ENCODE measurements around the gene MST1. TPM values are rescaled to one million over a fixed set of nuclear protein-coding genes. Genes with fewer than 3 reads are reported as not detected.

The MST1 gene
- total RNA-seq, 4 donors from 2014 or later, result 12.2 to 116 (median 15.1) TPM

DNA sequence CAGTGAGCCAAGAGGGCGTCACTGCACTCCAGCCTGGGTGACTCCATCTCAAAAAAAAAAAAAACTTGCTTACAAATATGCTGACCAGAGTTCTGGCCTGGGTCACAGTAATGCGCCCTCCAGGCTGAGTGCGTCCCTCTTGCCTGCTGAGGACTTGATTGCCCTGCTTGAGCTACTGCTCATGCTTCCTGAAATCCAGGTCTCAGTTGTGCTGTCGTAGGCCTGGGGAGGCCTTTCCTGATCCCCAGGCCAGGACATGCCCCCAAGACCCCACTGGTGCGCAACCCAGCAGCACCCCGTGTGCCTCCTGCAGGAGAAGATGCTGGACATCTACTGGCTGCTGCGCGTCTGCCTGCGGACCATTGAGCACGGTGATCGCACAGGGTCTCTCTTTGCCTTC lies 22.9 kb upstream of the MST1 start:
- WGBS, 2 donors (ENCODE audit: low coverage in 1 of 2), result 99% methylated on average over 8 of the region's 11 CpGs; no CpG with 5 or more reads in 1 of the 2 donors
- no peak for DNase-seq
- no peaks in the 10 kb centered on the region for H3K4me1 ChIP-seq
- no peak overlapping the region for H3K27ac ChIP-seq
- H3K4me3 ChIP-seq, result no peak overlapping the region
- TF ChIP-seq POLR2AphosphoS5 (IDR thresholded peaks at IDR 0.05) (no peak), EP300 (IDR thresholded peaks at IDR 0.05; ENCODE audit: low read depth) (no peak), POLR2A (IDR thresholded peaks at IDR 0.05) (no peak)
- TF ChIP-seq, protein P1, sequence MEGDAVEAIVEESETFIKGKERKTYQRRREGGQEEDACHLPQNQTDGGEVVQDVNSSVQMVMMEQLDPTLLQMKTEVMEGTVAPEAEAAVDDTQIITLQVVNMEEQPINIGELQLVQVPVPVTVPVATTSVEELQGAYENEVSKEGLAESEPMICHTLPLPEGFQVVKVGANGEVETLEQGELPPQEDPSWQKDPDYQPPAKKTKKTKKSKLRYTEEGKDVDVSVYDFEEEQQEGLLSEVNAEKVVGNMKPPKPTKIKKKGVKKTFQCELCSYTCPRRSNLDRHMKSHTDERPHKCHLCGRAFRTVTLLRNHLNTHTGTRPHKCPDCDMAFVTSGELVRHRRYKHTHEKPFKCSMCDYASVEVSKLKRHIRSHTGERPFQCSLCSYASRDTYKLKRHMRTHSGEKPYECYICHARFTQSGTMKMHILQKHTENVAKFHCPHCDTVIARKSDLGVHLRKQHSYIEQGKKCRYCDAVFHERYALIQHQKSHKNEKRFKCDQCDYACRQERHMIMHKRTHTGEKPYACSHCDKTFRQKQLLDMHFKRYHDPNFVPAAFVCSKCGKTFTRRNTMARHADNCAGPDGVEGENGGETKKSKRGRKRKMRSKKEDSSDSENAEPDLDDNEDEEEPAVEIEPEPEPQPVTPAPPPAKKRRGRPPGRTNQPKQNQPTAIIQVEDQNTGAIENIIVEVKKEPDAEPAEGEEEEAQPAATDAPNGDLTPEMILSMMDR (IDR thresholded peaks at IDR 0.05), result no peak
- in situ Hi-C loops (cut with MboI; ENCODE audit: low pct_ligation_motif_present in 1 of 4, low pct_unique_long_range_greater_than_20kb in 1 of 4, low sequenced_read_pairs in 3 of 4) (no loop called here), intact Hi-C loops (cut with DNase I; ENCODE audit: low total_unique reads) (no loop called here)
- no peaks in the 10 kb centered on the region for H3K36me3 ChIP-seq
- H3K9me3 ChIP-seq, result no peaks in the 10 kb centered on the region
- no peaks in the 10 kb centered on the region for H3K27me3 ChIP-seq

- Histone ChIP-seq H3K27ac (no peak overlapping the region), H3K27me3 (no peaks in the 10 kb centered on the region), H3K9me3 (no peaks in the 10 kb centered on the region), H3K4me1 (no peaks in the 10 kb centered on the region), H3K4me3 (no peak overlapping the region), H3K36me3 (no peaks in the 10 kb centered on the region)
- in situ Hi-C loops (cut with MboI; ENCODE audit: low pct_ligation_motif_present in 1 of 4, low pct_unique_long_range_greater_than_20kb in 1 of 4, low sequenced_read_pairs in 3 of 4), result no loop called here
- intact Hi-C loops (cut with DNase I; ENCODE audit: low total_unique reads), result no loop called here
- DNase-seq, result no peak
- TF ChIP-seq POLR2A (IDR thresholded peaks at IDR 0.05) (no peak), EP300 (IDR thresholded peaks at IDR 0.05; ENCODE audit: low read depth) (no peak), POLR2AphosphoS5 (IDR thresholded peaks at IDR 0.05) (no peak)
- TF ChIP-seq, protein P1 (IDR thresholded peaks at IDR 0.05), result no peak
- WGBS, 2 donors (ENCODE audit: low coverage in 1 of 2), result 86% methylated on average over 5 of the region's 5 CpGs; no CpG with 5 or more reads in 1 of the 2 donors
Observed at GRCh38 chr3:49711489-49711888, 22.2 kb upstream of the MST1 start.

GRCh38 chr3:49709852-49710251 lies 20.6 kb upstream of the MST1 start:
- in situ Hi-C loops (cut with MboI; ENCODE audit: low pct_ligation_motif_present in 1 of 4, low pct_unique_long_range_greater_than_20kb in 1 of 4, low sequenced_read_pairs in 3 of 4), result loop anchor here in 1 of 4 donors (10.0 kb wide), 1 partner anchor 135 kb away; no protein-coding TSS in a partner anchor
- intact Hi-C loops (cut with DNase I; ENCODE audit: low total_unique reads), result loop anchor here (10.0 kb wide), 2 partner anchors 135 to 195 kb away; partner anchors contain the start of gene MST1R
- no peaks in the 10 kb centered on the region for H3K9me3 ChIP-seq
- no peak overlapping the region for H3K27ac ChIP-seq
- no peak for DNase-seq
- H3K27me3 ChIP-seq, result no peaks in the 10 kb centered on the region
- H3K4me3 ChIP-seq, result no peak overlapping the region
- H3K4me1 ChIP-seq, result no peaks in the 10 kb centered on the region
- WGBS, 2 donors (ENCODE audit: low coverage in 1 of 2), result 96 to 97% methylated on average over 6 to 8 of the region's 8 CpGs
- TF ChIP-seq POLR2AphosphoS5 (IDR thresholded peaks at IDR 0.05) (no peak), EP300 (IDR thresholded peaks at IDR 0.05; ENCODE audit: low read depth) (no peak), POLR2A (IDR thresholded peaks at IDR 0.05) (no peak)
- TF ChIP-seq, protein P1 (IDR thresholded peaks at IDR 0.05), result no peak
- no peaks in the 10 kb centered on the region for H3K36me3 ChIP-seq

DNA sequence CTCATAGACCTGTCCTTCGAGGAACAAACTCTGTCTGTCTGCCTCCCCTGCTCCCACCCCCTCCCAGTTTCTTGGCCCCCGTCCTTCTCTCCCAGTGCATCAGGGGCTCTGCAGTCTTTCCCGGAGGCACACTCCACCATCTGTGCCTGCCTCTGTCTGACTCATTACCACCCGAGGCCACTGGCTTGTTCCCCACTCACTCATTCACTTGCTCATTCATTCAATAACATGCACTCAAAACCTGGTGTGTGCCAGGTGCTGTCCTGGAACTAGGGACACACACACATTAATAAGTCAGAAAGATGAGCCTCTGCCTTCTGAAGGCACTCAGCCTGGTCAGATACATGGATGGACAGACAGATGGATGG lies 17.8 kb upstream of the MST1 start:
- in situ Hi-C loops (cut with MboI; ENCODE audit: low pct_ligation_motif_present in 1 of 4, low pct_unique_long_range_greater_than_20kb in 1 of 4, low sequenced_read_pairs in 3 of 4) (loop anchor here in 1 of 4 donors (10.0 kb wide), 1 partner anchor 138 kb away; no protein-coding TSS in a partner anchor), intact Hi-C loops (cut with DNase I; ENCODE audit: low total_unique reads) (loop anchor here (10.0 kb wide), 2 partner anchors 138 to 198 kb away; partner anchors contain the start of gene MST1R)
- no peak overlapping the region for H3K4me3 ChIP-seq
- no peak for DNase-seq
- H3K9me3 ChIP-seq, result no peaks in the 10 kb centered on the region
- WGBS, 2 donors (ENCODE audit: low coverage in 1 of 2), result 76 to 85% methylated on average over 2 to 4 of the region's 4 CpGs
- no peaks in the 10 kb centered on the region for H3K36me3 ChIP-seq
- no peak overlapping the region for H3K27ac ChIP-seq
- TF ChIP-seq EP300 (IDR thresholded peaks at IDR 0.05; ENCODE audit: low read depth), result no peak
- TF ChIP-seq POLR2AphosphoS5 (IDR thresholded peaks at IDR 0.05), result no peak
- TF ChIP-seq, protein P1 (IDR thresholded peaks at IDR 0.05), result no peak
- TF ChIP-seq POLR2A (IDR thresholded peaks at IDR 0.05), result no peak
- no peaks in the 10 kb centered on the region for H3K27me3 ChIP-seq
- no peaks in the 10 kb centered on the region for H3K4me1 ChIP-seq

Measured in transverse colon (tissue), 4 donors.